HG02759 (cell line): ENCODE results near the gene MRPL14.

Experiments
- ATAC-seq: cut with Tn5 transposase; IDR thresholded peaks from one replicate; pipeline ENCODE4 v1.9.1; 2021; ENCODE audit warnings: mild to moderate bottlenecking, moderate library complexity; ENCODE audit not compliant: unreplicated experiment

MRPL14 gene

GRCh38 chr6:44067173-44068139, 59.8 kb downstream of the MRPL14 start:
- ATAC-seq = no peak

- no peak for ATAC-seq
These were observed 60.7 kb downstream of the MRPL14 start for GRCh38 chr6:44066394-44067172.

- no peak for ATAC-seq
These were observed 61.7 kb downstream of the MRPL14 start for GRCh38 chr6:44065443-44066140.

GRCh38 chr6:44064948-44065272, 62.3 kb downstream of the MRPL14 start:
- no peak for ATAC-seq

GRCh38 chr6:44064089-44064947, 62.9 kb downstream of the MRPL14 start:
- no peak for ATAC-seq

GRCh38 chr6:44063561-44064059, 63.6 kb downstream of the MRPL14 start:
- no peak for ATAC-seq
